Putamen (tissue), 1 donor: ENCODE measurements around the gene PRPF38A.

Experiments used
- DNase-seq: peaks from one replicate; pipeline ENCODE4 v3.0.0-alpha.2; 2016; ENCODE audit warnings: low spot score

PRPF38A gene

DNA sequence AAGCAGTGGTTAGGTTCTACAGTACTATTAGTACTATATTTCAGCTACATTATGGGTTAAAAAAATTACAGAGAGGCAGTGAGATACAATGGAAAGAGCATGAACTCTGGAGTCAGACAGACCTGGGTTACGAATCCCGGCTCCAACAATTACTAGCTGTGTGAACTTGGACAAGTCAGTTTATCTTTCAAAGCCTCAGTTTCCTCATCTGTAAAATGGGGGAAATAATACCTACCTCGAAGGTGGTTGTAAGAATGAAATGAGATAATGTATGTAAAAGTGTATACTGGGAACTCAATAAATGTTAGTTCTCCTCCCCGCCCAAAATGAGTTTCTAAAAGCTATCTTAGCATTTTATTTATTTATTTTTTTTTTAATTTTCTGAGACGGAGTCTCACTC lies 59.5 kb downstream of the PRPF38A start:
- DNase-seq, result no peak

DNA sequence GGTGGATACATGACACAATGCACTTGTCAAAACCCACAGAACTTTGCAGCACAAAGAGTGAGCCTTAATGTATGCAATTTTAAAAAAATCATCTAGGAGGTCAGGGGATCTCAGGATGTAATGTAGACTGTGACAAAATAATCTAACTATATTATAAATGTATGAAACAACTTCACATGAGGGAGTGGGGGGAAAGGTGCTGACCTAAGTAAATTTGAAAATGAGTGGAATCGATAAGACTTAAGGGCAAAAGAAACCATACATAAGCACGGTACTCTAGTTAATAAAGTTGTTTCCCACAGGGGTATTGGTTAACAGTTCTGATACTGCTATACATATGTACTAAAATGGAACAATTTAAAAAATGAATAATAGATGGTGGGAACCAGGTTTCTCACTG lies 64.7 kb downstream of the PRPF38A start:
- no peak for DNase-seq
